K562 (cell line): ENCODE results near the gene RPS27. TPM values are rescaled to one million over a fixed set of nuclear protein-coding genes. Genes with fewer than 3 reads are reported as not detected.
A peak's percentile ranks its signal among the peaks of the same experiment; 100 is the strongest.

Experiments
- CBFB ChIP-seq: sonication (generic); formaldehyde crosslinking; IDR thresholded peaks from 2 replicates; pipeline ENCODE4 v1.4.0; 2020; ENCODE audit warnings: mild to moderate bottlenecking, missing genetic modification reagents
- CCAR2 ChIP-seq: fragments of 200-400 bp; formaldehyde crosslinking; IDR thresholded peaks from 2 replicates; pipeline ENCODE4 v1.6.1; 2017; ENCODE audit warnings: mild to moderate bottlenecking, low read depth, low read length
- DMBX1 ChIP-seq: fragments of 250-450 bp; sonication (Bioruptor Pico); IDR thresholded peaks from 2 replicates; pipeline ENCODE4 v1.8.0; 2022; ENCODE audit warnings: inconsistent platforms, mild to moderate bottlenecking, moderate library complexity, borderline replicate concordance
- GABPB2 ChIP-seq: fragments of 250-450 bp; sonication (Bioruptor Pico); conservative IDR thresholded peaks from 2 replicates; pipeline ENCODE4 v1.5.1; 2021; ENCODE audit warnings: mild to moderate bottlenecking
- MAFG ChIP-seq: fragments of 450-650 bp; conservative IDR thresholded peaks from 2 replicates; pipeline ENCODE4 v1.6.1; 2016; ENCODE audit warnings: missing genetic modification characterization, missing compliant biosample characterization
- MED1 ChIP-seq: sonication (generic); formaldehyde crosslinking; IDR thresholded peaks from 2 replicates; pipeline ENCODE4 v1.8.1; 2023; ENCODE audit warnings: missing genetic modification reagents, borderline replicate concordance
- PPARD ChIP-seq: fragments of 250-450 bp; sonication (Bioruptor Pico); IDR thresholded peaks from 2 replicates; pipeline ENCODE4 v1.8.0; 2022; ENCODE audit warnings: inconsistent platforms, mild to moderate bottlenecking, moderate library complexity
- RAD51 ChIP-seq: fragments of 450-650 bp; IDR thresholded peaks from 2 replicates; pipeline ENCODE4 v1.7.1; 2016; ENCODE audit warnings: low read depth, mild to moderate bottlenecking, borderline replicate concordance
- STAG1 ChIP-seq: sonication (generic); formaldehyde crosslinking; IDR thresholded peaks from 2 replicates; pipeline ENCODE4 v1.5.0; 2020; ENCODE audit warnings: missing genetic modification reagents, borderline replicate concordance
- XRCC4 ChIP-seq: IDR thresholded peaks from one replicate; pipeline ENCODE4 v1.6.1; 2011; ENCODE audit not compliant: insufficient read depth, insufficient read length; ENCODE audit errors: extremely low read depth
- ZBTB17 ChIP-seq: fragments of 450-650 bp; formaldehyde crosslinking; IDR thresholded peaks from 2 replicates; pipeline ENCODE4 v1.4.0; 2020; ENCODE audit warnings: mild to moderate bottlenecking
- ZKSCAN3 ChIP-seq: fragments of 250-450 bp; sonication (Bioruptor Pico); IDR thresholded peaks from 2 replicates; pipeline ENCODE4 v1.4.0; 2020
- ZNF197 ChIP-seq: fragments of 200-800 bp; sonication (Bioruptor generic); IDR thresholded peaks from 2 replicates; pipeline ENCODE4 v1.6.1; 2016; ENCODE audit warnings: low read depth, missing genetic modification characterization, missing compliant biosample characterization
- ZNF274 ChIP-seq: IDR thresholded peaks from 2 replicates; pipeline ENCODE4 v1.6.1; 2011; ENCODE audit warnings: low read depth, mild to moderate bottlenecking, low read length, moderate library complexity, borderline replicate concordance
- ZNF695 ChIP-seq: fragments of 450-650 bp; formaldehyde crosslinking; IDR thresholded peaks from 2 replicates; pipeline ENCODE4 v1.4.0; 2020; ENCODE audit warnings: mild to moderate bottlenecking, moderate library complexity
- polyA plus RNA-seq, 8 experiments: library from polyadenylated mRNA; depleted of rRNA in 4 of 8; stranded (reverse) in 5 of 8; unstranded in 3 of 8; fragments of >200 nt; fragmentation: Nextera tagmentation in 2 of 8; fragmentation: Illumina TruSeq in 1 of 8; extraction: Ambion mirVana in 2 of 8; extraction: Trizol in 1 of 8; gene quantifications; 2 replicates each; pipeline versions ENCODE4 v1.2.1 to v1.2.3, GENCODE V29; 2011 to 2014; ENCODE audit warnings: inconsistent platforms in 1 of 8, missing spikeins in 1 of 8
- total RNA-seq, 7 experiments: library from RNA; depleted of rRNA in 6 of 7; stranded (reverse); fragments of >200 nt in 6 of 7; fragmentation: Illumina TruSeq in 2 of 7; extraction: Trizol in 2 of 7; gene quantifications; 2 replicates each; pipeline versions ENCODE4 v1.2.1 to v1.2.3, GENCODE V29; 2011 to 2021; ENCODE audit warnings: low replicate concordance in 1 of 7
- TF ChIP-seq, protein P1 (sequence below): fragments of 250-450 bp; sonication (Bioruptor Pico); IDR thresholded peaks from 2 replicates; pipeline ENCODE4 v1.4.0; 2020; ENCODE audit warnings: mild to moderate bottlenecking, moderate library complexity, borderline replicate concordance
- TF ChIP-seq, protein P2 (sequence below), 2 experiments: fragments of 450-650 bp in 1 of 2; IDR thresholded peaks; 2 replicates each; pipeline ENCODE4 v1.6.1; 2011 to 2017; ENCODE audit warnings: low read depth in 2 of 2, antibody characterized with exemption in 1 of 2, borderline replicate concordance in 1 of 2, low read length in 1 of 2, mild to moderate bottlenecking in 1 of 2, mixed read lengths in 1 of 2; ENCODE audit not compliant: control insufficient read depth in 1 of 2
- TF ChIP-seq, protein P3 (sequence below): fragments of 450-650 bp; formaldehyde crosslinking; IDR thresholded peaks from 2 replicates; pipeline ENCODE4 v1.4.0; 2020; ENCODE audit warnings: mild to moderate bottlenecking
- TF ChIP-seq, protein P4 (sequence below): fragments of 250-450 bp; sonication (Bioruptor Pico); IDR thresholded peaks from 2 replicates; pipeline ENCODE4 v1.4.0; 2020

Gene RPS27
- total and polyA plus RNA-seq, 9 of the 15 experiments (the other 6 are each of a cell fraction or from before 2014, with no cell fraction given) = 2,091 to 9,377 (median 6,706) TPM

DNA sequence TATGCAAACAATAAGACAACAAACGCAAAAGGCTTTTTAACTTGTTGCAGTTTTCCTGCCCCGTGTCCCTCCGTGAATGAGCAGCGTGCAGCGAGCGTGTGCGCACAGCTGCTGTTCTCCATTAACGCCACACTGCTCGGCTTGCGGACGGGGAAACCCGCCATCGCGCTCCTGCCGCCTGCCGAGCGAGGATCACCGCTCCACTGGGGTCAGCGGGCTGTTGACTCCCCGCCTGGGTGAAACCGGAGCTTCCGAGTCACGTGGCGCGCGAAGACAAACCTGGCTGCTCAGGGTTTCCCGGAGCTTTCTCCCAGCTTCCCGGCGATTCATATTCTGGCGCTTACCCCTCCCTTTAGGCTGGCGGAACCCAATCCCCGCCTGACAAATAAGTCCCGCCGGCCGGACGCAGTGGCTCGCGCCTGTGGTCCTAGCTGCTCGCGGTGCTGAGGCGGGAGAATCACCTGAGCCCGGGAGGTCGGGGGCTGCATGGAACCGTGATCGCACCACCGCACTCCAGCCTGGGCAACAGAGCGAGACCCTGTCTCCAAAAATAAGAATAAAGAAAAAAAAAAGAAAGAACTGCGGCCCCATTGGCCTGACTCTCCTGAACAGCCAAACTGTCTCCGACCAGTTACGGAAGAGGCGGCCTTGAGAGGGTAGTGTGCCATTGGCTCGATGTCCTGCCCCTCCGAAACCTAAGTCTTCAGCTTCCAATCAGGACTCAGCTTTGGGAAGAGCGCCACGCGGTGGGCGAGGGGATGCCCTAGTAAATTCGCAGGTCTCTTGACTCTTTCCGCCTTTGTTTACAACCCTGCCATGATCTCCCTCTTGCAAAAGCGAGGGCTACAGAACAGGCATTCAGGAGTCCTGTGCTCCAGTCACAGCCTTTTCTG, 23.2 kb upstream of the RPS27 start, which contains the start of gene CREB3L4 (continued):
- TF ChIP-seq, protein P1, sequence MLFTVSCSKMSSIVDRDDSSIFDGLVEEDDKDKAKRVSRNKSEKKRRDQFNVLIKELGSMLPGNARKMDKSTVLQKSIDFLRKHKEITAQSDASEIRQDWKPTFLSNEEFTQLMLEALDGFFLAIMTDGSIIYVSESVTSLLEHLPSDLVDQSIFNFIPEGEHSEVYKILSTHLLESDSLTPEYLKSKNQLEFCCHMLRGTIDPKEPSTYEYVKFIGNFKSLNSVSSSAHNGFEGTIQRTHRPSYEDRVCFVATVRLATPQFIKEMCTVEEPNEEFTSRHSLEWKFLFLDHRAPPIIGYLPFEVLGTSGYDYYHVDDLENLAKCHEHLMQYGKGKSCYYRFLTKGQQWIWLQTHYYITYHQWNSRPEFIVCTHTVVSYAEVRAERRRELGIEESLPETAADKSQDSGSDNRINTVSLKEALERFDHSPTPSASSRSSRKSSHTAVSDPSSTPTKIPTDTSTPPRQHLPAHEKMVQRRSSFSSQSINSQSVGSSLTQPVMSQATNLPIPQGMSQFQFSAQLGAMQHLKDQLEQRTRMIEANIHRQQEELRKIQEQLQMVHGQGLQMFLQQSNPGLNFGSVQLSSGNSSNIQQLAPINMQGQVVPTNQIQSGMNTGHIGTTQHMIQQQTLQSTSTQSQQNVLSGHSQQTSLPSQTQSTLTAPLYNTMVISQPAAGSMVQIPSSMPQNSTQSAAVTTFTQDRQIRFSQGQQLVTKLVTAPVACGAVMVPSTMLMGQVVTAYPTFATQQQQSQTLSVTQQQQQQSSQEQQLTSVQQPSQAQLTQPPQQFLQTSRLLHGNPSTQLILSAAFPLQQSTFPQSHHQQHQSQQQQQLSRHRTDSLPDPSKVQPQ (CRISPR knock-in tag) = no peak
- TF ChIP-seq, protein P2, sequence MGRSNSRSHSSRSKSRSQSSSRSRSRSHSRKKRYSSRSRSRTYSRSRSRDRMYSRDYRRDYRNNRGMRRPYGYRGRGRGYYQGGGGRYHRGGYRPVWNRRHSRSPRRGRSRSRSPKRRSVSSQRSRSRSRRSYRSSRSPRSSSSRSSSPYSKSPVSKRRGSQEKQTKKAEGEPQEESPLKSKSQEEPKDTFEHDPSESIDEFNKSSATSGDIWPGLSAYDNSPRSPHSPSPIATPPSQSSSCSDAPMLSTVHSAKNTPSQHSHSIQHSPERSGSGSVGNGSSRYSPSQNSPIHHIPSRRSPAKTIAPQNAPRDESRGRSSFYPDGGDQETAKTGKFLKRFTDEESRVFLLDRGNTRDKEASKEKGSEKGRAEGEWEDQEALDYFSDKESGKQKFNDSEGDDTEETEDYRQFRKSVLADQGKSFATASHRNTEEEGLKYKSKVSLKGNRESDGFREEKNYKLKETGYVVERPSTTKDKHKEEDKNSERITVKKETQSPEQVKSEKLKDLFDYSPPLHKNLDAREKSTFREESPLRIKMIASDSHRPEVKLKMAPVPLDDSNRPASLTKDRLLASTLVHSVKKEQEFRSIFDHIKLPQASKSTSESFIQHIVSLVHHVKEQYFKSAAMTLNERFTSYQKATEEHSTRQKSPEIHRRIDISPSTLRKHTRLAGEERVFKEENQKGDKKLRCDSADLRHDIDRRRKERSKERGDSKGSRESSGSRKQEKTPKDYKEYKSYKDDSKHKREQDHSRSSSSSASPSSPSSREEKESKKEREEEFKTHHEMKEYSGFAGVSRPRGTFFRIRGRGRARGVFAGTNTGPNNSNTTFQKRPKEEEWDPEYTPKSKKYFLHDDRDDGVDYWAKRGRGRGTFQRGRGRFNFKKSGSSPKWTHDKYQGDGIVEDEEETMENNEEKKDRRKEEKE (IDR thresholded peaks at IDR 0.05; ENCODE audit: borderline replicate concordance in 1 of 2, control insufficient read depth in 1 of 2, low read depth in 2 of 2, low read length in 1 of 2) = no peak
- TF ChIP-seq ZNF197 (0 out of 2 replicates have a peak, but pooled peaks have one; percentile 47), MAFG (tag) (no peak), GABPB2 (no peak), ZNF695 (CRISPR knock-in tag) (no peak), XRCC4 (no peak), STAG1 (CRISPR knock-in tag) (peak; percentile 32; the same call in 1 of the 2 replicates), ZBTB17 (peak; percentile 86), RAD51 (peak; percentile 93), ZNF274 (no peak), PPARD (no peak), DMBX1 (CRISPR knock-in tag) (no peak), CBFB (CRISPR knock-in tag) (no peak), ZKSCAN3 (CRISPR knock-in tag) (no peak), MED1 (no peak), CCAR2 (no peak)
- TF ChIP-seq, protein P3, sequence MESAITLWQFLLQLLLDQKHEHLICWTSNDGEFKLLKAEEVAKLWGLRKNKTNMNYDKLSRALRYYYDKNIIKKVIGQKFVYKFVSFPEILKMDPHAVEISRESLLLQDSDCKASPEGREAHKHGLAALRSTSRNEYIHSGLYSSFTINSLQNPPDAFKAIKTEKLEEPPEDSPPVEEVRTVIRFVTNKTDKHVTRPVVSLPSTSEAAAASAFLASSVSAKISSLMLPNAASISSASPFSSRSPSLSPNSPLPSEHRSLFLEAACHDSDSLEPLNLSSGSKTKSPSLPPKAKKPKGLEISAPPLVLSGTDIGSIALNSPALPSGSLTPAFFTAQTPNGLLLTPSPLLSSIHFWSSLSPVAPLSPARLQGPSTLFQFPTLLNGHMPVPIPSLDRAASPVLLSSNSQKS (CRISPR knock-in tag) = no peak
- TF ChIP-seq, protein P4, sequence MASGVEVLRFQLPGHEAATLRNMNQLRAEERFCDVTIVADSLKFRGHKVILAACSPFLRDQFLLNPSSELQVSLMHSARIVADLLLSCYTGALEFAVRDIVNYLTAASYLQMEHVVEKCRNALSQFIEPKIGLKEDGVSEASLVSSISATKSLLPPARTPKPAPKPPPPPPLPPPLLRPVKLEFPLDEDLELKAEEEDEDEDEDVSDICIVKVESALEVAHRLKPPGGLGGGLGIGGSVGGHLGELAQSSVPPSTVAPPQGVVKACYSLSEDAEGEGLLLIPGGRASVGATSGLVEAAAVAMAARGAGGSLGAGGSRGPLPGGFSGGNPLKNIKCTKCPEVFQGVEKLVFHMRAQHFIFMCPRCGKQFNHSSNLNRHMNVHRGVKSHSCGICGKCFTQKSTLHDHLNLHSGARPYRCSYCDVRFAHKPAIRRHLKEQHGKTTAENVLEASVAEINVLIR (CRISPR knock-in tag) = no peak
